ENCODE data around the gene ZBTB39.
A peak's percentile ranks its signal among the peaks of the same experiment; 100 is the strongest.
"Not testable (repeated sequence)": the region's sequence is repeated elsewhere in the genome, so short reads cannot be mapped to it uniquely, and the experiment has no call there.

ZBTB39 gene

DNA sequence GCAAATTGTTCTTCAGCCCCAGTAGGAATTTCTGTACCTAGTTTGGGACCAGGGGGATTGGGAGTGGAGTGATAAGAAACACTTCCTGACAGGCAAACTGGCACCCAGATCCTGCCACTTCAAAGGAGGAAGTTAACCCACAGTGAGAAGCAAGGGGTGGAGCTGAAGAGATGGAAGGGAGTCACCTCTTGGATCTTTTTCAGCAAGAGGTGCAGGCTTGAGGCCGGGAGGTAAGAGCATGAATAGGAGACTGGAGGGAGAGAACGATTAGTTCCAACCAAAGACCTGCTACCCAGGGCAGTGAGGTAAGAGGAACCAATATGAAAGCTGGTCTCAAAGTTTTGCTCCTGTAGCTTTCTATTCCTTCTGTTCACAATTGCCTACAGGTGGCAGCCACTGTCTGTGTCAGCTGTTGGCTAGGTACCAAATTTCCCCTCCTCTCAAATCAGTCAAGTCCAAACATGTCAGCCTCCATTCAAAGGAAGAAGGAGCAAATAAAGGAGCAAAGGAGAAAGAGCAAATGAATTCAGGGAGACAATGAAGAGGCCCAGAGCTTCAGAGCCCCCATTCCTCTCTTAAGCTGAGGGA lies 24.9 kb upstream of the ZBTB39 start:
- DNase-seq (ENCODE audit: low spot score), result no peak

DNA sequence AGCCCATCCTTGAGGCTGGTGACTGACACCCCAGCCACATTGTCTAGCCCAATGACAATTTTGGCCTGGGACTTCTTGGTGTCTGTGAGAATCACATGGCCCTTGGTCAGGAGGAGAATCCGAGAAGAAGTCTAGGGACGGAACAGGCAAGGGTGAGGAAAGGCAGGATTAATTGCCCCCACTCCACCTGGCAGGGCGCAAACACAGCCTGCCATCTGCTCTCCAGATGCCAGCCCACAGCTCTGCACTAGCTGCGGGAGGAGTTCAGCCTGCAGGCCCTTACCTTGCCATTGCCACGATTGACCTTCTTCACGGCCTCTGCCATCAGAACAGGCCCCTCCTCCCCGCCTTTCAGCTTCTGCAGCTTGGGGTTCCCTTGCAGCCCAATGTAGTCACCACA lies 23.1 kb upstream of the ZBTB39 start:
- DNase-seq (ENCODE audit: low spot score), result no peak

DNA sequence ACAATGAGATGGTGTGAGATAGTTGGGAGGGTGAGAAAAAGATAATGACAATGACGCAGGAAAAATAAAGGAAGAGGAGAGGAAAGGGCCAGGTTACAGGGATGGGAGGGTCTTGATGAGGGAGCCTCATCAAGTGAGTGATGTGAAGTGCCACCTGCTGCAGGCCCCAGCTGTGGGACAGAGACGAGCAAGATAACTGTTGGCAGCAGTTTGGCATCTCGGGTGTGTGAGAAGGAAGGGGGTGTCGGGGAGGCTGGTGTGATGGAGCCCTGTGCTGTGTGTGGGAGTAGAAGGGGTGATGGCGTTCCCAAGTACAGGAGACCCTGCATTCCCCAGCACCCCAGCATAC lies 21.4 kb upstream of the ZBTB39 start:
- no peak for DNase-seq (ENCODE audit: low spot score)

DNA sequence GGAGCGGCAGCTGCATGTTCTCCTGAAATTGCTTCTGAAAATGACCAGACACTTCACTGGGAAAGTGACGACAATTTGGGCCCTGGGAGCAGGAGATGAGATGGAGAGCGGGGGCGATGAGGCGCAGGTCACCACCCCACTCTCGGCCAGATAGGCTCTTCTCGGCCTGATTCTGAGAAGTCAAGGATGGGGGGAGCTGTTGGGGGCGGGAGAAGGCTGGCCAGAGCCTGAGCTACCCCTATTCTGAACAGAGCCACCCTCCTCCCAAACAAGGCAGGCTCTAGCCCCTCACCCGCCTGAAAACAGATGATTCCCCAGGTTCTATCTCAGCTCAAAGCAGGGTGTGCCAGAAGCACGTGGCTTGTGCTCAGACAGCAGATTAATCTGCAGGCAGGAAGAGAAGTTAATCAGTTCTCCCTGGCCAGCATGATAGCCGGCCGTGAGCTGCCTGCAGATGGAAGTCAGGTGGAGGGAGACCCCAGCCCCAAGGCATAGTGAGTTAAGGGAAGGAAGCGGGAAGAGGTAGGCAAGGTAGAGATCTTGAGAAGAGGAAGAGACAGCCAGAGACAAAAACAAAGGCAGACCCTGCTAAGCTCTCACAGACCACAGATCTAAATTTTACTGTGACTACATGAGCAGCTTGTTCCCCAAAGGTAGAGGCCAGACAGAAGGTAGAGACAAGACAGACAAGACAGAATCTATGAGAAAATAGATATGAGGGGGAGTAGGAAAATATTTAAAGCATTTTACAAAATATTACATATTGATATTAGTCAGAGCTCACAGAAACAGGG lies 20.9 kb upstream of the ZBTB39 start:
- no peak for DNase-seq (ENCODE audit: low spot score)

DNA sequence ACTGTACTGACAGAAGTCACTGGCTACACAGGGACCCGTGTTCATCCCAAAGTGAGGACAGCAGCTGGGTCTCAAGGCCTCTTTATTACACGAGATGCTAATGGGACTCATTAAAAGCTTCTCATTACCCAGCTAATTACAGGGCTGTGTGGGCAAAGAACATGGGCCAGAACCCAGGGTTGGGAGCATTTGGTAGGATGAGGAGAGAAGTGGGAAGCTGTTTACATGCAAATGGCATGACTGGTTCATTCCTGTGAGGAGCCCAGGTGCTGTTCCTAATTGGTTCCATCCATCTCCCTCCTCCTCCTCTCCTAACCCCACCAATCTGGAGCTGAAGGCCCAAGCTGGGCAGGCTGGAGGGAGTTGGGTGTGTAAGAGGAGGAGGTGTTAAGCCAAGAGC lies 18.9 kb upstream of the ZBTB39 start:
- no peak for DNase-seq (ENCODE audit: low spot score)

DNA sequence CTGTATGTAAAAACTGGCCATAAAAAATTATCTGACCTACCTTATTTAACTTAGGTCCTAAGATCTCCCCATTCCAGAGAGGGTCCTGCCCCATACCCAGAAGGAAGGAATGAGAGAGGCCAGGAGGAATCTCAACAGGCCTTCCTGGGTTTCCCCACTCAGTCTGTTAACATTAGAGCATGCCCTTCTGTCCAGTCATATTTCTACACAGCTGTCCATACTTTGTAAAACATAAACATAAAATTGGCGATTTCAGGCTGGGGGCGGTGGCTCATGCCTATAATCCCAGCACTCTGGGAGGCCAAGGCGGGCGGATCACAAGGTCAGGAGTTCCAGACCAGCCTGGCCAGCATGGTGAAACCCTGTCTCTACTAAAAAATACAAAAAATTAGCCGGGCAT lies 16.0 kb upstream of the ZBTB39 start:
- not testable (repeated sequence) for DNase-seq (ENCODE audit: low spot score)

DNA sequence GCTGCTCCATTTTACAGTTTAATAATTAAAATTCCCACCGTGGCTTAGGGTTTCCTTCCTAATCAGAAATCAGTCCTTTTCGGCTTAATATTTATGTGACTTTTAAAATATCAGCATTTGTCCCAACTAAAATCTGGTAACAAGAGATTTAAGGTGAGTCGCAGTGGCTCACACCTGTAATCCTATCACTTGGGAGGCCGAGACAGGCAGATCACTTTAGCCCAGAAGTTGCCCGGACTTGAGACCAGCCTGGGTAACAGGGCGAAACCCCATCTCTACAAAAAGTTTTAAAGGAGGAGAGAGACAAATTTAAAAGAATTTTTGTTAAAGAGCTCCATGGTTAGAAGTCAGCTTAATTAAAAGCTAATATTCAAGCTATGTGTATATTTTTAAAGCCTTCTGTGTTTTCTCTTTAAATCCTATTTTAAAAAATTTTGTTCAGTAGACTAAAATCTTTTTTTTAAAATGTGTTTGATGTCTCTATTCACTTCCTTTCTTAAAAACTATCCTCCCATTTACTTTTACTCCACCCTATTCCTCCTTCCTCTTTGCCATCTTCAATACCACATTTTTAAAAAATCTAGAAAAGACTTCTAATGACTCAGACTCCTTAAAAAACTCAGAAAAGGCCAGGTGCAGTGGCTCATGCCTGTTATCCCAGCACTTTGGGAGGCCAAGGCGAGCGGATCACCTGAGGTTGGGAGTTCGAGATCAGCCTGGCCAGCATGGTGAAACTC lies 13.8 kb upstream of the ZBTB39 start:
- DNase-seq (ENCODE audit: low spot score), result no peak

DNA sequence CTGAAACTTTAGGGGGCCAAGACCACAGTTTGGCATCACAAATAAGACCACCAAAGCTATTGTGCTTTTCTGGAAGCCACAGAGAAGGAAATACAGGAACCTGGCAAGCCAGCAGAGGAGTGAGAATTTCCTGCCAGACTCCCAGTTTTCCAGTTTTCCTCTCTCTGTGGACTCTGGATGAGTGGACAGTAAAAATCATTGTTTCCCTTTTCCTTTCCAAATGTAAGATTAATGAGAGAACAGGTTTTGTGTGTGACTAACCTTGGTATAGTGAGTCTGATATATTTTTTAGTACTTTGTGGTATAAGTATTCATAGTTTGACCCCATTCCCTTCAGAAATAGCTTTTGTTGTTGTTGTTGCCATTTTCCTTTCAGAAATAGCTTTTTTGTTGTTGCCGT lies 12.6 kb upstream of the ZBTB39 start:
- DNase-seq (ENCODE audit: low spot score), result no peak

DNA sequence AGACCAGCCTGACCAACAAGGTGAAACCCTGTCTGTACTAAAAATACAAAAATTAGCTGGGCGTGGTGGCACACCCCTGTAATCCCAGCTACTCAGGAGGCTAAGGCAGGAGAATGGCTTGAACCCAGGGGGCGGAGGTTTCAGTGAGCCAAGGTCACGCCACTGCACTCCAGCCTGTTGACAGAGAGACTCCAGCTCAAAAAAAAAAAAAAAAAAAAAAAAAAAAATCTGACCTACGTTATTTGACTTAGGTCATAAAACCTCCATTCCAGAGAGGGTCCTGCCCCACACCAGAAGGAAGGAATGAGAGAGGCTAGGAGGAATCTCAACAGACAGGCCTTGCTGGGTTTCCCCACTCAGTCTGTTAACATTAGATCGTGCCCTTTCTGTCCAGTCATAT lies 12.0 kb upstream of the ZBTB39 start:
- not testable (repeated sequence) for DNase-seq (ENCODE audit: low spot score)

DNA sequence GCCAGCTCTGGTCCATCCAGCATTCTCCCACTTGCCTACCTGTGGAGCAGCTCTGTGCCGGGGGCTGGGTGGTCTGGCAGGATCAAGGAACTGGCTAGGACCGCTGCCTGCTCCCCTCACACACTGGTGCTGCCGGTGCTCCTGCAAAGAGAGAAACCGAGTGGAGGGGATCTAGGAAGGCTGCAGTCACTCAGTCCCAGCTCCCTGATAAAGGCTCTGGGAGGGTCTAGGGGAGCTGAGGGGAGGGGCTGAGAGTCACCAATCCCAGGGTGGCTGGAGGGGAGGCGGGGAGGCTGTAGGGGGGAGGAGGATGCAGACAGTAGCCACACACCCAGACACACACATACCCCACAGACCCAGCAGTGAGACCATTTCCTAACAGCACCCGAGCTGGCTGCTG lies 10.0 kb upstream of the ZBTB39 start, which contains the start of gene TAC3:
Gene TAC3 (minus strand): TSS at position 182 of the 400 bp plus-strand sequence. CDS start 732 bp downstream, outside the sequence.
- no peak for DNase-seq (ENCODE audit: low spot score)

DNA sequence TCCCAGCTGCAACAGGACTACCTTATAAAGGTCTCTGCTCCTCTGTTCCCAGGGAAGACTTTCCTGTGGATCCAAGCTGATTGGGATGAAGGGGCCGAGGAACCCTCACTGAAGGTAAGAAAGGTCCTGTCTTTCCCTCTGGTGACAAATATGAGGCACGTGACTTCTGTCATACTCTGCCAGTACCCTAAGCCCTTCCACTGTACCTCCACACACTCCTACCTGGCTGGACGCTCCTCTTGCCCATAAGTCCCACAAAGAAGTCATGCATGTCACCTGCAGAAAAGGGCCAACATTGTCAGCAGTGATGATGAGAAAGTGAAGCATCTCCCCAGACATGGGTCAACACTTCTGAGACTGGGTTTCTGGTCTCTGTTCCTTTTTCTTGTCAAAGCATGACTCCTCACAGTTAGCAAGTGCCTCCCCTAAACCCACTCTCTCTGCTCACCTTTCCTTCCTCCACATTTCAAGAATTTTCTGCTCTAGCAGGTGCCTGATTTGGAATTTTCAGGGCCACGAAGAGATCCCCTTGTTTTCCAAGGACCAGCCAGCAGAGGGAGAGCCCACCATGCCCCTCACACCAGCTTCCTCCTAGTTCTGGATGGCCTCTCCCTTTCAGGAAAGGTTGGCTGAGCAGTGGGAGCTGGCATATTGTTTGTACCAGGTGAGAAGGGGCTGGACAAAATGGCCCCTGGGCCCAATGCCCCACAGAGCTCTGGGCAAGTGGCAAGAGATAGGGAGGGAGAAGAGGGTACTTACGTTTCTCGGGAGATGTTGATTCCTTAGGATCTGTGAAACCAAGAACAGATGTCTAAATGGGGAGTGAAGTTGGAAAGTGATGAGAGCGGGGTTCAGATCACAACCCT lies 6.5 kb upstream of the ZBTB39 start:
- DNase-seq (ENCODE audit: low spot score), result no peak

DNA sequence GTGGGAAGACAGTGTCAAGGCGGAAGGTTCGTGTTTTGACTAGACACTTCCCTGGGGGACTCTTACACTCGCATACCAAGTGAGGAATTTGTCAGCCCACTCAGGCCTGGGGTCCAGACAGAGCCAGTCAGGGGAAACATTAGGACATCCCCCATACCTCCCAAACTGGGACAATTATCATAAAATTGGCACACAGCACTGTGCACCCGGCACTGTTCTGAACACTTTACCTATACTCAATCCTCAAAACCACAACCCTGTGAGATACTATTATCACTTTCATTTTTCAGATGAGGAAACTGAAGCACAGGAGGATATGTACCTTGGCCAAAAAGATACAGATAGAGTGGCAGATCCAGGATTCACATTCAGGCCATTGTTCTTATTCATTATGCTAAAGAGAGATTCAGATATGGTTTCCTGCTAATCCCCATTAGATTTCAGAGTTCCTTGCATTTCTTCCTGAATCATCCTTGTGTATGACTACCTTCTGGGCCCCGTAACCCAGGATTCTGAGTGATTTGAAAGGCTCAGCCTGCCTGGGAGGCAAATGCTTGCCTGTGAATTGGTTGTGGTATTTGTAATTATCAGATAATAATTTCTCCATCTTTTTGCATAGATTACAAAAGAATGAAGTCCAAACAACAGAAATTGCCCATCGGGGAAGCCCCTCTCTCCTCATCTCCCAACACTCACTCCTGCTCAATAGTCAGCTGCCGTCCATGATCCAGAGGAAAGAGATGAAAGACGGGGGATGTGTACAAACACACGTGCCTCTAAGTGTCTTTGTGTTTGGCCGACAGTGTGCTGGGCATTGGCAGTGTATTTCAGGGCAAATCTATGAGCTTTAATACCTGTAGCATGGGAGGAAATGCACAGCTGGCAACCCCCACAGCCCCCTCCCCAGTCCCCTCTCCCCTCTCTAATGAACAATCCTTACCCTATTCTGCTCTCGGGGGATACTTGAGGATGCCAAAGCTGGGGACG lies 5.4 kb upstream of the ZBTB39 start:
- DNase-seq (ENCODE audit: low spot score), result no peak

DNA sequence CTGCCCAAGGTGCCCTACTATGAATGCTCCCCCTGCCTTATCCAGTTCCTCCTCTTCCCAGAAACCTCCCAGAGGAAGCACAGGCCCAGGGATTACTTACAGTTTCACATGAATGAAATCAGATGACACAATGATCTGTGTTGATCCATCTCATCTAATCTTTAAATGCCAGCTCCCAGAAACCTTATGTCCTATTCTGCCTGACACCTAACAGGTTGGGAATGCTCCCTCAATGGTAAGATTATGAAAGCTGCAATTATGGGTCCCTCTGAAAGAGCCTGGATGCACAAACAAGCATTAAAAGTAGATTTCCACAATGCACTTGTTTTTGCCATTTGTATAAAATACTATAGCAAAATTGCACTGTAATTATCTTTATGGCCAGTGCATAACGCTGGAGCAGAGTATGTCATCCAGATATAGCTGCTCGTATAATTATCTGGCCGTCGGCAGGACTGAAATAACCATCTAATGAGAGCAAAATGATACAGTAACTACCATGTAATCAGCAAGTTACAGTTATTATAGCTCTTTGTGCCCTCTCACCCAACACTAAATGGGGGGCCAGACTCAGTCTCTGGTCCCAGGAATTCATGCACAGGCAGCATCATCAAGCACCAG lies 4.4 kb upstream of the ZBTB39 start:
- DNase-seq (ENCODE audit: low spot score), result no peak

DNA sequence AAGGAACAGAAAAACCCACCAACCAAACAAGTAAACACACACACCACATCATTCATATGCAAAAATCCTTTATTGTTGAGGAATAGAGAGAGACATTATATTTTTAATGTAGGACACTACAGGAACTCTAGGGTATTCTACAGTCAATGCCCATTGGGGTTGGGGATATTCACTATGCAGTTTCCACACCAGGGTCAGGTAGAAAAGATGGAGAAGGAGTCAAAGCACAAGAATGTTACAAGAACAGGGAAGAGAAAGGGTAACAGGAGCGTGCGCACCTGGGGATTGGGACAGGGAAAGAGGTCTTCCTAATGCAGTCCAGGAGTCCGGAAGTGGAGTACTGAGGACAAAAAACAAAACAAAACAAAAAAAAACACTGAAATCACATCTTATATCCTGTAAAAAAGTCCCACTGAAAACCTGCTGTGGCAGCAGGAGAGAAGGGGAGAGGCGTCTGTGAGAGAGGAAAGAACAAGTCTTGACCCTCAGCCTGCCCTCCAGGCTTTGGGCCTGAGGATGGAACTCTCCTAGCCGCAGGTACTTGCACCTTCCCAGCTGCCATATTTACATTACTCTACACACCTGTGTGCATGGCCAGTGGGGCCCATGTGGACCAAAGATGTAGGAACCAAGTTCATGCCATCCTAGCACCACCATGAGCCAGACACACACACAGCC lies 3.7 kb upstream of the ZBTB39 start:
- DNase-seq (ENCODE audit: low spot score), result no peak

DNA sequence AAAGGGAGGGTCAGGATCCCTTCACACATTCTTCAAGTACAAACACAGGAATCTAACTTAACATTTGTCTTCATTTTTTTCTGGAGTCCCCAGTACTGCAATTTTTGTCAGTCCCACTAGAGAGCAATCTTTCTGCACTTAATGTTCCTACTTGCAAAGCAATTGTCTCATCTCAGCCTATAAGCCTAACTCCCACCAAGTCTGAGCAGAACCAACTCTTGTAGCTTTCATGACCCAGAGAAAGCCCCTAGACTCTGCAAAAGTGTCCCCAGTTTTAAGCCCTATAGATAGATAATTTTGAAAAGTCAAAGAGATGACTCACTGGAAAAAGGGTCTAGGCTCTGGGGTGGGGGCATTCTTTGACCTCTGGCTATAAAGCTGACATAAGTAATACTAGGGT lies 1.8 kb upstream of the ZBTB39 start:
- DNase-seq (ENCODE audit: low spot score), result peak; percentile 86

DNA sequence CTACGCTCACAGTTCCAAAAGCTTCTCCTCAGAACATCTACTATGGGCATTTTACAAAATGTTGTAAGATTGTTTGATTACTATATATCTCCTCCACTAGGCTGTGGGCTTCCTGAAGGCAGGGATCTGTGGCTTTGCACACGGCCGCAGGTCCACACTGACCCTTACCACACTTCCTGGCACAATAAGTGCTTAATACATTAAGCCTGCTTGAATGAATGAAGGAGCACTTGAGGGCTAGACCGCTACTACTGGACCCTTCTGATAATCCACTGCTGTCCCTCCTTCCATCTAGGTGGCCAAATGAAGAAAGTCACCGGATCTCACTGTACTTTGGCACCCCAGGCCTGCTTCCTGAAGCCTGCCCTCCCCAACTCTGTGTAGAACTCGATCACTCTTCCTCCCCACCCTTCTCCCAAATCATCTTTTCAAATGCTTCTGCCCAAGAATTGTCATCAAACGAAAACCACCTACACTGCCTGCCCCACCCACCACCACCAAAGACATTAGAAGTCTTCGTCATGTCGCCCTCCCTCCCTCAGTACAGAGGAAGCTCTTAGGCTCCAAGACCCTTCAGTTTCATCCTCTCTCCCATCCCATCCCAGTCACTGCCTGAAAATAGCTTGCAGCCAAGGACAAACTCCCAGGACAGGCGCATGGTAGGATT lies 596 bp upstream of the ZBTB39 start:
- DNase-seq (ENCODE audit: low spot score), result no peak

DNA sequence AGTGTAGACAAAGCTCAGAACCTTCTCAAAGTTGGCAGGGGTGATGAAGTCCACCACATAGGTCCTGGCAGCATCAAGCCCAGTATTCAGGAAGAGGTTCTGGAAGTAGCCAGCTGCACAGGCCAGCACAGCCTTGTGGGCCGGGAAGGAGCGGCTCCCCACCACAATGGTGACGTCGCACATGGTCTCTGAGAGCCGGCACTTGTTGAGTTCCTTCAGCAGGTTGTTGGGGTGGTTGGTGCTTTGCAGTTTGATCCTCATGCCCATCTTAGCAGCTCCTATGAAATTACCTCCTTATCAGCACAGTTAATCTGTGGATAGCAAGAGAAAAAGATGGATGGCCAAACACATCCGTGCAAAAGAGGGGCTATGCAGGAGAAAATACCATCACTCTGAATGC lies 1.7 kb downstream of the ZBTB39 start:
- no peak for DNase-seq (ENCODE audit: low spot score)

DNA sequence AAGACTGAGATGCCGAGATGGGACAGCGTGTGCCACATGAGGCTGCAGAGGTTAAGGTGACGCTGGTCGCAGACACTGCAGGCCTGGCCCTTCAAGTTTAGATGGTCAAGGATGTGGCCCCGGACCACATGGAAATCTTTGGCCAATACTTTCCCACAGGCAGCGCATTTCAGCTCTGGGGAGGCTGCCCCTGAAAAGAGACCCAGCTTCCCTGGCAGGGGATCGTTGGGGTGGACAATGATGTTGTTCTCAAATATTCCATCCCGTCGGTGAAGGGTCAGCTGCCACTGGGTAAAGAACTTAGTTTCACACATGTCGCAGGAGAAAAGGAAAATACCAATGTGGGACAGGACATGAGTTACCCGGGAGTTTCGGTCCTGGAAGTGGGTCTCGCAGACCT lies 3.0 kb downstream of the ZBTB39 start:
- DNase-seq (ENCODE audit: low spot score), result no peak

DNA sequence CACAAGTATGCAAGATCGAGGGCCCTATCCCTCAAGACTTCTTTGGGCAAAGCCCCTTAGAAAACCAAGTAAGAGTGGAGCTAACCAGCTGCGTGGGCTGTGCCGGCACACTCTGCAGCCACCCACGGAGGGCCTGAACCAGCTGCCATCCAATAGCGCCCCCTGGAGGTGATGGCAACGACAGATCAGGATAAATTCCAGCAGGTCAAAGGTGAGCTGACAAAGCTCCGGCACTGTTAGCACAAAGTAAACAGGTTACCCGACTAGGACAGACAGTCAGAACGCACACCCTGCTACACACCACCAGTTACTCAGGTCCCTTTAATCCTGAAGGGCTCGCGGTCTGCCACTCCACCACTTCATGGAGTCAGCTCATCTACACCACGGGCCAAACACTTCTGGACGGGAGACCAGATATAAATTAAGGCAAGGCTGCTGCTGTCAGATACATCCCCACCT lies 4.9 kb downstream of the ZBTB39 start:
- no peak for DNase-seq (ENCODE audit: low spot score)
